Measurements from ENCODE around the gene SEC61G. TPM values are rescaled to one million over a fixed set of nuclear protein-coding genes. Genes with fewer than 3 reads are reported as not detected.

Gene SEC61G
- polyA plus RNA-seq, 2 of the 4 experiments (the other 2 are of a cell fraction) = 356 to 421 TPM

GRCh38 chr7:54796150-54796549 is 37.1 kb upstream of the SEC61G start:
- H3K4me1 ChIP-seq = peaks cover 7% of the 10 kb centered on the region
- 75% methylated on average over 6 of the region's 6 CpGs for WGBS (ENCODE audit: missing lambda C conversion rate)
- DNase-seq (ENCODE audit: low read depth in 1 of 2, low spot score in 1 of 2) (no peak), ATAC-seq (no peak), FAIRE-seq (no peak)
- CTCF ChIA-PET = interaction anchor here (1.3 to 5.2 kb wide), 4 partner anchors 21 to 459 kb away, joined by 5 to 37 read pairs (median 6); no protein-coding TSS in a partner anchor
- H3K4me2 ChIP-seq = no peak overlapping the region
- H3K27ac ChIP-seq = no peak overlapping the region
- H3K4me3 ChIP-seq = no peak overlapping the region
- H3K9me3 ChIP-seq = no peaks in the 10 kb centered on the region; the same call in 2 of the 3 replicates
- no peak for TF ChIP-seq ELK1 (IDR thresholded peaks at IDR 0.05; ENCODE audit: low read depth, low read length)
- no peak for TF ChIP-seq NFE2L2 (conservative IDR thresholded peaks at IDR 0.05; ENCODE audit: low read length)
- TF ChIP-seq EHF (CRISPR knock-in tag; IDR thresholded peaks at IDR 0.05) = no peak
- no peak for TF ChIP-seq FOXS1 (CRISPR knock-in tag; IDR thresholded peaks at IDR 0.05)
- TF ChIP-seq NPAS2 (CRISPR knock-in tag; IDR thresholded peaks at IDR 0.05; ENCODE audit: borderline replicate concordance) = no peak
- TF ChIP-seq CBX8 (IDR thresholded peaks at IDR 0.05) = no peak
- no peak for TF ChIP-seq MAZ (IDR thresholded peaks at IDR 0.05; ENCODE audit: borderline replicate concordance, low read depth, low read length)
- no peak for TF ChIP-seq FOSB (CRISPR knock-in tag; IDR thresholded peaks at IDR 0.05)
- TF ChIP-seq HOXB5 (CRISPR knock-in tag; IDR thresholded peaks at IDR 0.05) = no peak
- no peak for TF ChIP-seq RFX5 (IDR thresholded peaks at IDR 0.05)
- no peak for TF ChIP-seq POLR2A (IDR thresholded peaks at IDR 0.05; ENCODE audit: low read length)
- TF ChIP-seq JUNB (IDR thresholded peaks at IDR 0.05) = no peak
- POLR2A ChIA-PET = no interaction called here

- Histone ChIP-seq H3K4me3 (no peak overlapping the region), H3K9me3 (no peaks in the 10 kb centered on the region; the same call in 2 of the 3 replicates), H3K27ac (peak overlapping the region in 1 of 2 experiments; percentile 60; a peak in 4 of 6 replicates), H3K4me1 (peaks cover 29% of the 10 kb centered on the region), H3K4me2 (no peak overlapping the region)
- ChIA-PET CTCF (no interaction called here), POLR2A (no interaction called here)
- ATAC-seq (no peak), FAIRE-seq (no peak), DNase-seq (ENCODE audit: low read depth in 1 of 2, low spot score in 1 of 2) (no peak)
- TF ChIP-seq CBX2 (IDR thresholded peaks at IDR 0.05; ENCODE audit: borderline replicate concordance, low read depth) = no peak
- no peak for TF ChIP-seq EHF (CRISPR knock-in tag; IDR thresholded peaks at IDR 0.05)
- no peak for TF ChIP-seq RNF2 (IDR thresholded peaks at IDR 0.05; ENCODE audit: borderline replicate concordance, low read depth)
- TF ChIP-seq CBX8 (IDR thresholded peaks at IDR 0.05) = no peak
- no peak for TF ChIP-seq RFX5 (IDR thresholded peaks at IDR 0.05)
- no peak for TF ChIP-seq NPAS2 (CRISPR knock-in tag; IDR thresholded peaks at IDR 0.05; ENCODE audit: borderline replicate concordance)
- no peak for TF ChIP-seq RAD21 (conservative IDR thresholded peaks at IDR 0.05 in 1 of 2, IDR thresholded peaks at IDR 0.05 in 1 of 2)
- TF ChIP-seq REST (IDR thresholded peaks at IDR 0.05) = no peak
- no peak for TF ChIP-seq MAZ (IDR thresholded peaks at IDR 0.05; ENCODE audit: borderline replicate concordance, low read depth, low read length)
- TF ChIP-seq CTCF (IDR thresholded peaks at IDR 0.05) = no peak
- TF ChIP-seq ZNF302 (CRISPR knock-in tag; IDR thresholded peaks at IDR 0.05) = no peak
- no peak for TF ChIP-seq RARB (CRISPR knock-in tag; IDR thresholded peaks at IDR 0.05)
- no peak for TF ChIP-seq NFE2L2 (conservative IDR thresholded peaks at IDR 0.05; ENCODE audit: low read length)
- 84% methylated on average over 5 of the region's 11 CpGs for WGBS (ENCODE audit: missing lambda C conversion rate)
Measured at GRCh38 chr7:54792383-54792782, 33.4 kb upstream of the SEC61G start.
